Trophoblast cell (in vitro differentiated cells and primary cell): ENCODE results near the gene CMPK1.

Source experiments
- DNase-seq, 2 donors: peaks; one replicate each; pipeline ENCODE4 v3.0.0-alpha.2; 2016
- H2AFZ ChIP-seq: 2 replicates; pipeline ENCODE4 v1.6.1; 2013; ENCODE audit warnings: low read length, moderate library complexity, mild to moderate bottlenecking; ENCODE audit not compliant: insufficient read depth, poor library complexity
- H2AK5ac ChIP-seq: 2 replicates; pipeline ENCODE4 v1.6.1; 2013; ENCODE audit warnings: mild to moderate bottlenecking, low read length
- H2BK120ac ChIP-seq: 2 replicates; pipeline ENCODE4 v1.6.1; 2013; ENCODE audit warnings: low read length, mild to moderate bottlenecking, moderate library complexity; ENCODE audit not compliant: insufficient read depth, poor library complexity
- H2BK12ac ChIP-seq: 2 replicates; pipeline ENCODE4 v1.6.1; 2013; ENCODE audit warnings: mild to moderate bottlenecking, low read length, moderate library complexity
- H2BK5ac ChIP-seq: 2 replicates; pipeline ENCODE4 v1.6.1; 2013; ENCODE audit warnings: low read length, low read depth, moderate library complexity, mild to moderate bottlenecking; ENCODE audit not compliant: poor library complexity
- H3K14ac ChIP-seq: 2 replicates; pipeline ENCODE4 v1.6.1; 2013; ENCODE audit warnings: mild to moderate bottlenecking, low read length
- H3K18ac ChIP-seq: 2 replicates; pipeline ENCODE4 v1.6.1; 2013; ENCODE audit warnings: mild to moderate bottlenecking, low read length
- H3K23ac ChIP-seq: 2 replicates; pipeline ENCODE4 v1.6.1; 2013; ENCODE audit warnings: low read length
- H3K27ac ChIP-seq: 2 replicates; pipeline ENCODE4 v1.5.1; 2013; ENCODE audit warnings: low read depth, mild to moderate bottlenecking, inconsistent platforms, low read length, moderate library complexity
- H3K27me3 ChIP-seq: 2 replicates; pipeline ENCODE4 v1.6.1; 2013; ENCODE audit warnings: inconsistent platforms, mild to moderate bottlenecking, low read length, moderate library complexity; ENCODE audit not compliant: insufficient read depth
- H3K36me3 ChIP-seq, 2 experiments: 1 replicate in 1 of 2; 2 replicates in 1 of 2; pipeline ENCODE4 v1.6.1; 2013; ENCODE audit warnings: low read length in 2 of 2, mild to moderate bottlenecking in 2 of 2, moderate library complexity in 1 of 2; ENCODE audit not compliant: insufficient read depth in 2 of 2, control insufficient read depth in 1 of 2
- H3K4ac ChIP-seq: 2 replicates; pipeline ENCODE4 v1.6.1; 2013; ENCODE audit warnings: low read depth, mild to moderate bottlenecking, low read length, moderate library complexity
- H3K4me1 ChIP-seq, 2 experiments: 1 replicate in 1 of 2; 2 replicates in 1 of 2; pipeline ENCODE4 v1.6.1; 2013; ENCODE audit warnings: low read length in 2 of 2, mild to moderate bottlenecking in 2 of 2, moderate library complexity in 1 of 2; ENCODE audit not compliant: insufficient read depth in 2 of 2, control insufficient read depth in 1 of 2
- H3K4me2 ChIP-seq: 2 replicates; pipeline ENCODE4 v1.6.1; 2013; ENCODE audit warnings: inconsistent platforms, mild to moderate bottlenecking, low read length, moderate library complexity
- H3K4me3 ChIP-seq: 2 replicates; pipeline ENCODE4 v1.5.1; 2013; ENCODE audit warnings: mild to moderate bottlenecking, low read depth, low read length, inconsistent platforms
- H3K79me1 ChIP-seq: one replicate; pipeline ENCODE4 v1.6.1; 2013; ENCODE audit warnings: low read length
- H3K79me2 ChIP-seq: 2 replicates; pipeline ENCODE4 v1.6.1; 2013; ENCODE audit warnings: low read length, mild to moderate bottlenecking; ENCODE audit not compliant: control insufficient read depth, insufficient read depth, poor library complexity
- H3K9ac ChIP-seq: 2 replicates; pipeline ENCODE4 v1.6.1; 2013; ENCODE audit warnings: mild to moderate bottlenecking, low read length
- H3K9me3 ChIP-seq: 2 replicates; pipeline ENCODE4 v1.6.1; 2013; ENCODE audit warnings: low read depth, mild to moderate bottlenecking, control low read depth, inconsistent platforms, low read length; ENCODE audit not compliant: insufficient read depth
- H4K12ac ChIP-seq: 2 replicates; pipeline ENCODE4 v1.6.1; 2013; ENCODE audit warnings: low read depth, mild to moderate bottlenecking, low read length, moderate library complexity
- H4K8ac ChIP-seq: 2 replicates; pipeline ENCODE4 v1.6.1; 2013; ENCODE audit warnings: low read depth, mild to moderate bottlenecking, low read length, moderate library complexity
- H4K91ac ChIP-seq: one replicate; pipeline ENCODE4 v1.6.1; 2013; ENCODE audit warnings: low read depth, mild to moderate bottlenecking, low read length, moderate library complexity
- WGBS: extraction: QIAGEN DNeasy Blood & Tissue Kit; methylation state at CpG from one replicate; pipeline ENCODE4 v1.1.7; 2013; ENCODE audit warnings: missing lambda C conversion rate; ENCODE audit not compliant: insufficient read length, insufficient coverage; ENCODE audit errors: extremely low coverage; 5-methylcytosine and 5-hydroxymethylcytosine counted together

Gene CMPK1

GRCh38 chr1:47362828-47363227 lies 29.2 kb downstream of the CMPK1 start:
- Histone ChIP-seq H3K79me1 (no peaks in the 10 kb centered on the region), H3K4me2 (no peak overlapping the region), H2AFZ (no peak overlapping the region), H3K14ac (no peak overlapping the region), H4K8ac (no peak overlapping the region), H3K27ac (no peak overlapping the region), H4K12ac (no peak overlapping the region), H2BK5ac (no peak overlapping the region), H3K23ac (no peak overlapping the region), H3K9me3 (no peaks in the 10 kb centered on the region), H3K4me1 (no peaks in the 10 kb centered on the region), H2BK120ac (no peak overlapping the region), H4K91ac (no peak overlapping the region), H3K79me2 (no peaks in the 10 kb centered on the region), H2AK5ac (no peak overlapping the region), H3K4me3 (no peak overlapping the region), H3K27me3 (no peaks in the 10 kb centered on the region), H2BK12ac (no peak overlapping the region), H3K36me3 (no peaks in the 10 kb centered on the region), H3K4ac (no peak overlapping the region), H3K18ac (no peak overlapping the region), H3K9ac (no peak overlapping the region)
- DNase-seq = no peak
- WGBS = no CpG with 5 or more reads among the region's 1 CpG

DNA sequence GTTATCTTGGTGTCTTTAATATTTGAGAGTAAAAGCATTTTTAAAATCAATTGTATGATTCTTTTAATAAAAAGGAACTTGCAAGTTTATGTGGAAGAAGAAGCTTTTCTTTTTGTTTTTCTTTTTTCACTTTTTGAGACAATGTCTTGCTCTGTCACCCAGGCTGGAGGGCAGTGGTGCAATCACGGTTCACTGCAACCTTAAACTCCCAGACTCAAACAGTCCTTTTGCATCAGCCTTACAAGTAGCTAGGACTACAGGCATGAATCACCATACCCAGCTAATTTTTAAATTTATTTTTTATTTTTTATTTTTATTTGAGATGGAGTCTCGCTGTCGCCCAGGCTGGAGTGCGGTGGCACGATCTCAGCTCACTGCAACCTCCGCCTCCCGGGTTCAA lies 34.1 kb downstream of the CMPK1 start:
- H4K91ac ChIP-seq = no peak overlapping the region
- no peaks in the 10 kb centered on the region for H3K79me1 ChIP-seq
- no peaks in the 10 kb centered on the region for H3K27me3 ChIP-seq
- H3K27ac ChIP-seq = no peak overlapping the region
- H3K4me3 ChIP-seq = no peak overlapping the region
- H2BK5ac ChIP-seq = no peak overlapping the region
- H2BK120ac ChIP-seq = no peak overlapping the region
- DNase-seq = no peak
- no CpG with 5 or more reads among the region's 7 CpGs for WGBS
- H3K23ac ChIP-seq = no peak overlapping the region
- H3K18ac ChIP-seq = no peak overlapping the region
- no peak overlapping the region for H2AFZ ChIP-seq
- H3K9me3 ChIP-seq = no peaks in the 10 kb centered on the region
- H3K4me1 ChIP-seq = no peaks in the 10 kb centered on the region
- no peak overlapping the region for H3K4ac ChIP-seq
- H3K4me2 ChIP-seq = no peak overlapping the region
- H3K79me2 ChIP-seq = no peaks in the 10 kb centered on the region
- H3K36me3 ChIP-seq = peaks cover 13 to 17% of the 10 kb centered on the region in 2 experiments
- H3K14ac ChIP-seq = no peak overlapping the region
- no peak overlapping the region for H3K9ac ChIP-seq
- H4K8ac ChIP-seq = no peak overlapping the region
- no peak overlapping the region for H4K12ac ChIP-seq
- no peak overlapping the region for H2BK12ac ChIP-seq
- H2AK5ac ChIP-seq = no peak overlapping the region

DNA sequence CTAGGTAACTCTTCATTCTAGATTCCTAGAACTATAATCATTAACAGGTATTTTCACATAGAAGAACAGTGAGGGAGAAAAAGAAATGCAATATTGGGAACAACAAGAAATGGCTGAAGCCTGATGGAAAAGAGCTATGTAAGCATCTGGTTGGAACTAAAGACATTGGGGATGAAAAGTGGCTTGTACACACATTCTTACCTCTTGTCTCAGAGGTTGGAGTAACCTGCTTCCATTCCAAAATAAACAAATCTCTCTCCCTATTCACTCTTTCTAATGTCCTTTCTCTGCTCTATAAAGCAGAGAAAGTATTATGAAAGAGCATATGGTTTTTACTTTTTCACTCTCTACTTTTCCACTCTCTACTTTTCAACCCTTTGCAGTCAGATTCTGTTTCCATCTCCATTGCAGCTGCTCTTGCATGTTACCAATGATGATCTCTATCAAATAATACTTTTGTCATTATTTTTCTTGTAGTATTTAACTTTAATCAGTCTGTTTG lies 37.5 kb downstream of the CMPK1 start:
- Histone ChIP-seq H3K23ac (no peak overlapping the region), H4K8ac (no peak overlapping the region), H3K9me3 (no peaks in the 10 kb centered on the region), H4K91ac (no peak overlapping the region), H3K79me2 (no peaks in the 10 kb centered on the region), H3K18ac (no peak overlapping the region), H3K4ac (no peak overlapping the region), H4K12ac (no peak overlapping the region), H3K36me3 (peaks cover 18% of the 10 kb centered on the region in 2 experiments), H3K4me3 (no peak overlapping the region), H3K4me2 (no peak overlapping the region), H3K27me3 (no peaks in the 10 kb centered on the region), H3K27ac (no peak overlapping the region), H3K14ac (no peak overlapping the region), H3K9ac (no peak overlapping the region), H2BK12ac (no peak overlapping the region), H2BK5ac (no peak overlapping the region), H2AFZ (no peak overlapping the region), H3K4me1 (no peaks in the 10 kb centered on the region), H2BK120ac (no peak overlapping the region), H2AK5ac (no peak overlapping the region), H3K79me1 (no peaks in the 10 kb centered on the region)
- no peak for DNase-seq

DNA sequence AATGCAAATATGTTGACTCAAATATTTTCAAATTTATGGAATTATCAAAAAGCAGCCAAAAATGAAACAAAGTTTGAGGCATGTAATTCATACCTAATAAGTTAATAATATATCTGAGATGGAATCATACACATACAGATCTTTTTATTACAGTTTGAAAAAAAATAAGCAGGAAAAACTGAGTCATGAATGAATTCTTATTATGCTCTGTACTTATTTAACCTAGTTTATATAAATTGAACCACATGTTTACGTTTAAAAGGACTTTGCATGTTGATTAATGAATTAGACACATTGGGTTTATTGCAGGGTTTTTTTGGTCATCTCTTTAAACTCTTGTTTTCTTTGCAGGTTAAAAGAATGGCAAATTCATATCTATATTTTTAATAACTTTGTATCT lies 40.9 kb downstream of the CMPK1 start:
- no peak overlapping the region for H2AFZ ChIP-seq
- H4K12ac ChIP-seq = no peak overlapping the region
- no peaks in the 10 kb centered on the region for H3K79me2 ChIP-seq
- H3K36me3 ChIP-seq = peaks cover 9 to 14% of the 10 kb centered on the region in 2 experiments
- no peak overlapping the region for H3K14ac ChIP-seq
- no peak overlapping the region for H3K27ac ChIP-seq
- H2AK5ac ChIP-seq = no peak overlapping the region
- H3K4me3 ChIP-seq = no peak overlapping the region
- no peak overlapping the region for H3K23ac ChIP-seq
- H3K4ac ChIP-seq = no peak overlapping the region
- no peak overlapping the region for H2BK5ac ChIP-seq
- no peak for DNase-seq
- WGBS = no CpG with 5 or more reads among the region's 1 CpG
- no peak overlapping the region for H2BK120ac ChIP-seq
- H3K9me3 ChIP-seq = no peaks in the 10 kb centered on the region
- H2BK12ac ChIP-seq = no peak overlapping the region
- no peak overlapping the region for H4K91ac ChIP-seq
- no peaks in the 10 kb centered on the region for H3K79me1 ChIP-seq
- H3K4me1 ChIP-seq = no peaks in the 10 kb centered on the region
- no peak overlapping the region for H3K9ac ChIP-seq
- no peaks in the 10 kb centered on the region for H3K27me3 ChIP-seq
- no peak overlapping the region for H3K4me2 ChIP-seq
- H4K8ac ChIP-seq = no peak overlapping the region
- H3K18ac ChIP-seq = no peak overlapping the region
